H1 (cell line): ENCODE measurements around the gene ACTR6. TPM values are rescaled to one million over a fixed set of nuclear protein-coding genes. Genes with fewer than 3 reads are reported as not detected.

Source experiments
- CTCF ChIA-PET: fragments of 300-600 bp; sonication (Branson Sonifier 250); formaldehyde crosslinking; loops from one replicate; lab custom pipeline; 2021; ENCODE audit not compliant: partially characterized antibody; lab: Charles Lee
- POLR2A ChIA-PET: fragments of 300-600 bp; sonication (Branson Sonifier 250); formaldehyde crosslinking; loops from one replicate; lab custom pipeline; 2021; ENCODE audit warnings: inconsistent platforms; ENCODE audit not compliant: partially characterized antibody; lab: Charles Lee
- DNase-seq, 2 experiments: peaks; one replicate each; pipeline versions ENCODE4 v3.0.0 to v3.0.0-alpha.2; 2010 to 2022; ENCODE audit warnings: low spot score in 2 of 2, low read depth in 1 of 2, mixed read lengths in 1 of 2
- FAIRE-seq: peaks from 2 replicates; lab custom pipeline; 2011; peaks lifted over from hg19 to GRCh38; lab: Jason Lieb, UNC
- H2AFZ ChIP-seq: 2 replicates; pipeline ENCODE4 v1.8.1; 2012; ENCODE audit warnings: low read length, inconsistent platforms
- H2AK5ac ChIP-seq: 2 replicates; pipeline ENCODE4 v1.6.1; 2013; ENCODE audit warnings: low read depth, low read length
- H2BK120ac ChIP-seq: replicated peaks from 2 replicates; pipeline ENCODE3; 2013; ENCODE audit warnings: low read depth, low read length, inconsistent platforms
- H2BK12ac ChIP-seq: 2 replicates; pipeline ENCODE4 v1.6.1; 2013; ENCODE audit warnings: low read depth, low read length
- H2BK15ac ChIP-seq: 2 replicates; pipeline ENCODE4 v1.6.1; 2013; ENCODE audit warnings: low read length
- H2BK20ac ChIP-seq: 2 replicates; pipeline ENCODE4 v1.6.1; 2013; ENCODE audit warnings: low read length
- H2BK5ac ChIP-seq: 2 replicates; pipeline ENCODE4 v1.6.1; 2013; ENCODE audit warnings: low read depth, low read length
- H3K14ac ChIP-seq: 2 replicates; pipeline ENCODE4 v1.6.1; 2013; ENCODE audit warnings: inconsistent platforms; ENCODE audit not compliant: insufficient read length
- H3K18ac ChIP-seq: 2 replicates; pipeline ENCODE4 v1.6.1; 2013; ENCODE audit warnings: low read length; ENCODE audit errors: extremely low read depth
- H3K23ac ChIP-seq: 2 replicates; pipeline ENCODE4 v1.6.1; 2013; ENCODE audit warnings: inconsistent platforms; ENCODE audit not compliant: insufficient read length
- H3K23me2 ChIP-seq: 2 replicates; pipeline ENCODE4 v1.6.1; 2013; ENCODE audit warnings: low read depth, low read length
- H3K27ac ChIP-seq: 2 replicates; pipeline ENCODE4 v1.6.1; 2011; ENCODE audit warnings: low read depth, low read length, inconsistent platforms
- H3K27me3 ChIP-seq, 4 experiments: replicated peaks in 1 of 4; 1 replicate in 1 of 4; 2 replicates in 3 of 4; pipeline versions ENCODE4 v1.6.1 to v1.8.1; 2011 to 2013; ENCODE audit warnings: low read length in 3 of 4, mild to moderate bottlenecking in 3 of 4, inconsistent platforms in 2 of 4, mixed read lengths in 2 of 4, moderate library complexity in 1 of 4; ENCODE audit not compliant: control insufficient read depth in 3 of 4, insufficient read depth in 3 of 4; ENCODE audit errors: extremely low read depth in 1 of 4
- H3K36me3 ChIP-seq, 4 experiments: 2 replicates each; pipeline versions ENCODE4 v1.6.1 to v1.8.1; 2011 to 2013; ENCODE audit warnings: mild to moderate bottlenecking in 4 of 4, low read length in 3 of 4, moderate library complexity in 2 of 4, control low read depth in 1 of 4, inconsistent platforms in 1 of 4; ENCODE audit not compliant: insufficient read depth in 4 of 4, control insufficient read depth in 2 of 4
- H3K4ac ChIP-seq: replicated peaks from 2 replicates; pipeline ENCODE3; 2013; ENCODE audit warnings: low read length, low read depth, mixed read lengths, inconsistent platforms; ENCODE audit not compliant: insufficient read length
- H3K4me1 ChIP-seq, 4 experiments: replicated peaks in 1 of 4; 1 replicate in 1 of 4; 2 replicates in 3 of 4; pipeline versions ENCODE4 v1.6.1 to v1.8.1; 2011 to 2013; ENCODE audit warnings: low read length in 3 of 4, inconsistent platforms in 2 of 4, mixed read lengths in 1 of 4; ENCODE audit not compliant: insufficient read depth in 4 of 4, control insufficient read depth in 3 of 4
- H3K4me2 ChIP-seq, 2 experiments: 2 replicates each; pipeline versions ENCODE4 v1.6.1 to v1.8.1; 2011 to 2013; ENCODE audit warnings: low read depth in 2 of 2, low read length in 2 of 2, control low read depth in 1 of 2, inconsistent platforms in 1 of 2, mild to moderate bottlenecking in 1 of 2; ENCODE audit not compliant: insufficient read depth in 1 of 2
- H3K4me3 ChIP-seq, 4 experiments: fragments of 200-600, 300-600 bp in 1 of 4; sonication (generic), shearing (Covaris generic), sonication (Bioruptor Twin) in 1 of 4; 2 replicates each; pipeline versions ENCODE4 v1.5.1 to v1.8.1; 2011 to 2016; ENCODE audit warnings: low read length in 4 of 4, low read depth in 3 of 4, control low read depth in 2 of 4, inconsistent platforms in 2 of 4, mild to moderate bottlenecking in 2 of 4, mixed read lengths in 1 of 4, moderate library complexity in 1 of 4; ENCODE audit not compliant: insufficient read depth in 2 of 4; ENCODE audit errors: extremely low read depth in 1 of 4
- H3K56ac ChIP-seq: replicated peaks from 2 replicates; pipeline ENCODE3; 2013; ENCODE audit warnings: low read depth, mild to moderate bottlenecking, mixed read lengths, low read length, inconsistent platforms; ENCODE audit not compliant: insufficient read length
- H3K79me1 ChIP-seq: 2 replicates; pipeline ENCODE4 v1.6.1; 2013; ENCODE audit warnings: low read depth, low read length, control low read depth
- H3K79me2 ChIP-seq, 2 experiments: 2 replicates each; pipeline versions ENCODE4 v1.6.1 to v1.8.1; 2012 to 2013; ENCODE audit warnings: low read length in 2 of 2, mild to moderate bottlenecking in 2 of 2, inconsistent platforms in 1 of 2; ENCODE audit not compliant: insufficient read depth in 2 of 2, control insufficient read depth in 1 of 2
- H3K9ac ChIP-seq, 4 experiments: replicated peaks in 1 of 4; 1 replicate in 1 of 4; 2 replicates in 3 of 4; pipeline versions ENCODE4 v1.6.1 to v1.8.1; 2011 to 2013; ENCODE audit warnings: low read depth in 3 of 4, low read length in 3 of 4, control low read depth in 2 of 4, mild to moderate bottlenecking in 2 of 4, moderate library complexity in 2 of 4, inconsistent platforms in 1 of 4; ENCODE audit errors: extremely low read depth in 1 of 4
- H3K9me3 ChIP-seq, 2 experiments: 2 replicates each; pipeline versions ENCODE4 v1.6.1 to v1.8.1; 2012 to 2013; ENCODE audit warnings: mild to moderate bottlenecking in 2 of 2, moderate library complexity in 2 of 2, control low read depth in 1 of 2, inconsistent platforms in 1 of 2, low read depth in 1 of 2, low read length in 1 of 2, mixed read lengths in 1 of 2; ENCODE audit not compliant: insufficient read depth in 2 of 2
- H4K20me1 ChIP-seq, 2 experiments: replicated peaks in 1 of 2; 2 replicates each; pipeline versions ENCODE3 to v1.8.1; 2011 to 2013; ENCODE audit warnings: inconsistent platforms in 2 of 2, low read length in 2 of 2, mild to moderate bottlenecking in 1 of 2; ENCODE audit not compliant: insufficient read depth in 2 of 2, control insufficient read depth in 1 of 2
- H4K5ac ChIP-seq: 2 replicates; pipeline ENCODE4 v1.6.1; 2013; ENCODE audit warnings: low read length, low read depth, mixed read lengths, inconsistent platforms; ENCODE audit not compliant: insufficient read length
- H4K8ac ChIP-seq: 2 replicates; pipeline ENCODE4 v1.8.0; 2013; ENCODE audit warnings: mild to moderate bottlenecking, moderate library complexity, low read length, inconsistent platforms; ENCODE audit not compliant: insufficient read depth; ENCODE audit errors: extremely low read depth
- H4K91ac ChIP-seq: replicated peaks from 2 replicates; pipeline ENCODE3; 2013; ENCODE audit warnings: low read length, mixed read lengths, inconsistent platforms; ENCODE audit not compliant: insufficient read length
- ASH2L ChIP-seq: fragments of 200-600, 300-600 bp; sonication (generic); IDR thresholded peaks from one replicate; pipeline ENCODE4 v1.7.1; 2017; ENCODE audit warnings: low read length
- BCL11A ChIP-seq, 2 experiments: IDR thresholded peaks; one replicate each; pipeline ENCODE4 v1.6.1; 2011; ENCODE audit warnings: low read depth in 2 of 2, low read length in 2 of 2, mild to moderate bottlenecking in 2 of 2
- EGR1 ChIP-seq: IDR thresholded peaks from 2 replicates; pipeline ENCODE4 v1.6.1; 2011; ENCODE audit warnings: low read depth, low read length, borderline replicate concordance
- EP300 ChIP-seq, 2 experiments: IDR thresholded peaks; 1 replicate in 1 of 2; 2 replicates in 1 of 2; pipeline ENCODE4 v1.6.1; 2011 to 2012; ENCODE audit warnings: low read depth in 2 of 2, low read length in 2 of 2, mild to moderate bottlenecking in 2 of 2, borderline replicate concordance in 1 of 2, inconsistent platforms in 1 of 2, moderate library complexity in 1 of 2
- EZH2 ChIP-seq: fragments of 200-600 bp; sonication (generic); IDR thresholded peaks from 2 replicates; pipeline ENCODE4 v1.7.1; 2012; ENCODE audit warnings: low read depth, mild to moderate bottlenecking, moderate library complexity, low read length, inconsistent platforms; ENCODE audit not compliant: severe bottlenecking
- GABPA ChIP-seq: IDR thresholded peaks from 2 replicates; pipeline ENCODE4 v1.6.1; 2011; ENCODE audit warnings: mild to moderate bottlenecking, low read length, moderate library complexity, borderline replicate concordance; ENCODE audit not compliant: insufficient read depth
- RXRA ChIP-seq: IDR thresholded peaks from 2 replicates; pipeline ENCODE4 v1.6.1; 2011; ENCODE audit warnings: low read depth, mild to moderate bottlenecking, low read length, moderate library complexity; ENCODE audit not compliant: insufficient read depth
- SAP30 ChIP-seq: fragments of 300-600 bp; sonication (generic); IDR thresholded peaks from 2 replicates; pipeline ENCODE4 v1.7.1; 2012; ENCODE audit warnings: low read length, moderate library complexity, mild to moderate bottlenecking, inconsistent platforms; ENCODE audit not compliant: insufficient read depth, insufficient replicate concordance
- SRF ChIP-seq: IDR thresholded peaks from 2 replicates; pipeline ENCODE4 v1.6.1; 2011; ENCODE audit warnings: mild to moderate bottlenecking, low read depth, low read length, moderate library complexity
- TAF7 ChIP-seq: optimal IDR thresholded peaks from 2 replicates; pipeline ENCODE3; 2011; ENCODE audit warnings: low read depth, mild to moderate bottlenecking, inconsistent platforms, low read length, moderate library complexity, borderline replicate concordance
- WGBS, 2 experiments: shearing (Covaris generic) in 1 of 2; methylation state at CpG; one replicate each; pipeline versions ENCODE4 v1.1.6 to v1.1.7; 2013 to 2015; ENCODE audit warnings: low lambda C conversion rate in 2 of 2, mixed read lengths in 2 of 2, inconsistent platforms in 1 of 2, low coverage in 1 of 2, missing lambda C conversion rate in 1 of 2; ENCODE audit not compliant: insufficient replicate concordance in 2 of 2, insufficient coverage in 1 of 2, insufficient read length in 1 of 2; ENCODE audit errors: extremely low coverage in 1 of 2, missing lambda C conversion rate in 1 of 2; 5-methylcytosine and 5-hydroxymethylcytosine counted together
- polyA plus RNA-seq, 7 experiments: library from polyadenylated mRNA; depleted of rRNA in 3 of 7; stranded (reverse) in 5 of 7; unstranded in 2 of 7; fragments of >200 nt in 5 of 7; fragments of 200-250 nt in 2 of 7; gene quantifications; 1 replicate in 5 of 7; 2 replicates in 1 of 7; 4 replicates in 1 of 7; pipeline versions ENCODE4 v1.2.1 to v1.2.3, GENCODE V29; 2011 to 2013; ENCODE audit warnings: missing spikeins in 2 of 7, mixed read lengths in 2 of 7
- total RNA-seq: library from RNA; stranded (reverse); fragmentation: NEBNext Ultra II Directional; extraction: Animal tissue kit (Norgen Biotek cat#: 25700); gene quantifications from 2 replicates; pipeline ENCODE4 v1.2.1, GENCODE V29; 2021
- TF ChIP-seq, protein P1 (sequence below): IDR thresholded peaks from 2 replicates; pipeline ENCODE4 v1.6.1; 2012; ENCODE audit warnings: inconsistent platforms
- TF ChIP-seq, protein P2 (sequence below): IDR thresholded peaks from 2 replicates; pipeline ENCODE4 v1.6.1; 2012; ENCODE audit warnings: low read length, inconsistent platforms

The ACTR6 gene
- total and polyA plus RNA-seq, 2 of the 8 experiments (the other 6 are each of a cell fraction or from before 2014, with no cell fraction given) = 10.2 to 36.8 TPM

DNA sequence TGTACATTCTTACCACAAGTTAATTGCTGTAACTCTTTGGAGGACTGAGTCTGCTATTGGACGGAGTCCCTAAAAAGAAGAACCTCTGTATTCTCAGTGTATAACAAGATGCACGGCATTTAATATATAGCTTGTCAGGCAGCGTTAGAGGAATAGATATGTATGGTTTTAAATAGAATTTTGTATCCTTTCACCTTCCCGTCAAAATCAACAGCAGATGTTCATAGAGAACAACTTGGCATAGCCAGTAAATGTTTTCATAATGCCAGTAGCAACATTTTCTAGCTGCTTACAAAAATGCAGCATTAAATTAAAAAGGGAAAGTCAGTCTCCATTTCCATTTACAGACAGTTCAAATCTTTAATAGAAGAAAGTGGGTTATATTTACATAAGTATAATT, 73.2 kb downstream of the ACTR6 start:
- Histone ChIP-seq H3K9me3 (no peaks in the 10 kb centered on the region), H2AK5ac (no peak overlapping the region), H3K4me3 (no peak overlapping the region), H3K4me2 (no peak overlapping the region), H4K20me1 (peaks cover 0 to 5% of the 10 kb centered on the region in 2 experiments), H2BK120ac (no peak overlapping the region), H3K79me1 (no peaks in the 10 kb centered on the region; the same call in 1 of the 2 replicates), H3K14ac (no peak overlapping the region), H4K91ac (no peak overlapping the region), H3K23ac (no peak overlapping the region), H3K23me2 (no peaks in the 10 kb centered on the region), H2BK5ac (no peak overlapping the region), H3K36me3 (no peaks in the 10 kb centered on the region), H3K27me3 (no peaks in the 10 kb centered on the region), H2BK20ac (no peak overlapping the region), H3K9ac (no peak overlapping the region), H3K4me1 (peaks cover 0 to 4% (median under 1%) of the 10 kb centered on the region in 4 experiments; a peak in 3 of 7 replicates), H3K56ac (no peak overlapping the region), H4K8ac (no peak overlapping the region), H3K27ac (no peak overlapping the region), H2BK15ac (no peak overlapping the region), H3K4ac (no peak overlapping the region), H3K79me2 (peaks cover 0 to 96% of the 10 kb centered on the region in 2 experiments; a peak in 3 of 4 replicates), H3K18ac (no peak overlapping the region), H2BK12ac (no peak overlapping the region), H4K5ac (no peak overlapping the region), H2AFZ (no peak overlapping the region)
- 99% methylated on average over 4 of the region's 4 CpGs; no CpG with 5 or more reads in 1 of the 2 experiments for WGBS, 2 experiments
- FAIRE-seq (no peak), DNase-seq (no peak)
- ChIA-PET CTCF (no interaction called here), POLR2A (no interaction called here)
- TF ChIP-seq, protein P1, sequence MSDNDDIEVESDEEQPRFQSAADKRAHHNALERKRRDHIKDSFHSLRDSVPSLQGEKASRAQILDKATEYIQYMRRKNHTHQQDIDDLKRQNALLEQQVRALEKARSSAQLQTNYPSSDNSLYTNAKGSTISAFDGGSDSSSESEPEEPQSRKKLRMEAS = no peak
- TF ChIP-seq SRF (no peak), EZH2 (no peak), EP300 (IDR thresholded peaks at IDR 0.05; ENCODE audit: borderline replicate concordance in 1 of 2, low read depth in 2 of 2, low read length in 2 of 2) (no peak), SAP30 (no peak), BCL11A (IDR thresholded peaks at IDR 0.05; ENCODE audit: low read depth in 2 of 2, low read length in 2 of 2) (no peak), RXRA (no peak), GABPA (no peak), TAF7 (no peak), EGR1 (no peak), ASH2L (no peak)
- TF ChIP-seq, protein P2, sequence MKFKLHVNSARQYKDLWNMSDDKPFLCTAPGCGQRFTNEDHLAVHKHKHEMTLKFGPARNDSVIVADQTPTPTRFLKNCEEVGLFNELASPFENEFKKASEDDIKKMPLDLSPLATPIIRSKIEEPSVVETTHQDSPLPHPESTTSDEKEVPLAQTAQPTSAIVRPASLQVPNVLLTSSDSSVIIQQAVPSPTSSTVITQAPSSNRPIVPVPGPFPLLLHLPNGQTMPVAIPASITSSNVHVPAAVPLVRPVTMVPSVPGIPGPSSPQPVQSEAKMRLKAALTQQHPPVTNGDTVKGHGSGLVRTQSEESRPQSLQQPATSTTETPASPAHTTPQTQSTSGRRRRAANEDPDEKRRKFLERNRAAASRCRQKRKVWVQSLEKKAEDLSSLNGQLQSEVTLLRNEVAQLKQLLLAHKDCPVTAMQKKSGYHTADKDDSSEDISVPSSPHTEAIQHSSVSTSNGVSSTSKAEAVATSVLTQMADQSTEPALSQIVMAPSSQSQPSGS = no peak
